Left ventricle myocardium inferior (tissue), 1 donor: ENCODE data around the gene CACNA1G. TPM values are rescaled to one million over a fixed set of nuclear protein-coding genes. Genes with fewer than 3 reads are reported as not detected.

Source experiments
- DNase-seq: peaks from one replicate; pipeline ENCODE4 v3.0.0-alpha.2; 2020
- H3K27ac ChIP-seq: fragments of 200-600 bp; replicated peaks from 2 replicates; pipeline ENCODE4 v1.8.0; 2021
- H3K27me3 ChIP-seq: fragments of 200-600 bp; 2 replicates; pipeline ENCODE4 v1.8.0; 2021; ENCODE audit warnings: low read depth
- H3K36me3 ChIP-seq: fragments of 200-600 bp; 2 replicates; pipeline ENCODE4 v1.8.0; 2021
- H3K4me1 ChIP-seq: fragments of 200-600 bp; 2 replicates; pipeline ENCODE4 v1.8.0; 2021
- H3K4me3 ChIP-seq: fragments of 200-600 bp; 2 replicates; pipeline ENCODE4 v1.8.0; 2021; ENCODE audit warnings: mild to moderate bottlenecking, moderate library complexity
- H3K9me3 ChIP-seq: fragments of 200-600 bp; replicated peaks from 2 replicates; pipeline ENCODE4 v1.8.0; 2021
- intact Hi-C: fragments of 100-400 bp; cut with micrococcal nuclease; formaldehyde crosslinking; loops from one replicate; pipeline ENCODE4 v1.11.0; 2022
- total RNA-seq: library from RNA; stranded (reverse); fragmentation: NEBNext Ultra II Directional; extraction: Animal tissue kit (Norgen Biotek cat#: 25700); gene quantifications from one replicate; pipeline ENCODE4 v1.2.1, GENCODE V29; 2021
- TF ChIP-seq, protein P1 (sequence below): fragments of 200-600 bp; IDR thresholded peaks from 2 replicates; pipeline ENCODE4 v1.8.0; 2021; ENCODE audit warnings: antibody characterized with exemption, mild to moderate bottlenecking, borderline replicate concordance
- donor health status: DM: no; HTN: yes; CAD: no; lungs with severe emphysema.

CACNA1G gene
- total RNA-seq, 1 donor from 2014 or later, result 0.58 TPM

DNA sequence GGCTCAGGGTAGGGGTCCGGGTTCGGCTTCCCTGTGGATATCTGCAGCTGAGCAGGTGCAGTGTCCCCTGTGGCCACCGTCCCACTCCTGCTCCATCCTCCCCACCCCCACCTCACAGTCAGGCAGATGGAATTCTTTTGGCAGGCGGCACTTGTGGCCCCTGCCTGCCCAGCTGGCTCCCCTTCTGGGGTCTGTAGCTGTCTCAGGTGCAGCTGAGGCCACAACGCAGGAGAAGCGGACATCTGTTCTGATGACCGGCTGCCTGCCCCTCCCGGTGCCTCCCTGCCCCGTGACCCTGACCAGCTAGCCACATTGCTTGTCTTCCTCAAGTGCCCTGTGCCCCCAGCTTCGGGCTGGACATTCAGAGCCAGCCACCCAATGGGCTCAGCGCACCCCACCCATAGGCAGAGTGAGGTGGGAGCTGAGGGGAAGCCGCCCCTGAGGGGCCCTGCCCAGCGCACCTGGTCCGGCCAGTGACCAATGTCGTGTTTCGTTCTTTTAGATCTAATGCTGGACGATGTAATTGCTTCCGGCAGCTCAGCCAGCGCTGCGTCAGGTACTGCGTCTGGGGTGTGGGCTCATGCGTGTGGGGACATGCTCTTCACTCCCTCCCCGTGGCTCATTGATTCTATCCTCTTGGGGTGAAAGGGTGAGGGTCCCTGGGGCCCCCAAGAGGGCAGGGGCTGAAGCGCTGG lies 49.0 kb downstream of the CACNA1G start:
- DNase-seq, result no peak
- H3K36me3 ChIP-seq, result no peaks in the 10 kb centered on the region
- no peak overlapping the region for H3K4me3 ChIP-seq
- no peaks in the 10 kb centered on the region for H3K9me3 ChIP-seq
- intact Hi-C loops, result no loop called here
- no peak overlapping the region for H3K27ac ChIP-seq
- TF ChIP-seq, protein P1, sequence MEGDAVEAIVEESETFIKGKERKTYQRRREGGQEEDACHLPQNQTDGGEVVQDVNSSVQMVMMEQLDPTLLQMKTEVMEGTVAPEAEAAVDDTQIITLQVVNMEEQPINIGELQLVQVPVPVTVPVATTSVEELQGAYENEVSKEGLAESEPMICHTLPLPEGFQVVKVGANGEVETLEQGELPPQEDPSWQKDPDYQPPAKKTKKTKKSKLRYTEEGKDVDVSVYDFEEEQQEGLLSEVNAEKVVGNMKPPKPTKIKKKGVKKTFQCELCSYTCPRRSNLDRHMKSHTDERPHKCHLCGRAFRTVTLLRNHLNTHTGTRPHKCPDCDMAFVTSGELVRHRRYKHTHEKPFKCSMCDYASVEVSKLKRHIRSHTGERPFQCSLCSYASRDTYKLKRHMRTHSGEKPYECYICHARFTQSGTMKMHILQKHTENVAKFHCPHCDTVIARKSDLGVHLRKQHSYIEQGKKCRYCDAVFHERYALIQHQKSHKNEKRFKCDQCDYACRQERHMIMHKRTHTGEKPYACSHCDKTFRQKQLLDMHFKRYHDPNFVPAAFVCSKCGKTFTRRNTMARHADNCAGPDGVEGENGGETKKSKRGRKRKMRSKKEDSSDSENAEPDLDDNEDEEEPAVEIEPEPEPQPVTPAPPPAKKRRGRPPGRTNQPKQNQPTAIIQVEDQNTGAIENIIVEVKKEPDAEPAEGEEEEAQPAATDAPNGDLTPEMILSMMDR, result no peak
- H3K27me3 ChIP-seq, result peaks cover 46% of the 10 kb centered on the region
- peaks cover 21% of the 10 kb centered on the region for H3K4me1 ChIP-seq

DNA sequence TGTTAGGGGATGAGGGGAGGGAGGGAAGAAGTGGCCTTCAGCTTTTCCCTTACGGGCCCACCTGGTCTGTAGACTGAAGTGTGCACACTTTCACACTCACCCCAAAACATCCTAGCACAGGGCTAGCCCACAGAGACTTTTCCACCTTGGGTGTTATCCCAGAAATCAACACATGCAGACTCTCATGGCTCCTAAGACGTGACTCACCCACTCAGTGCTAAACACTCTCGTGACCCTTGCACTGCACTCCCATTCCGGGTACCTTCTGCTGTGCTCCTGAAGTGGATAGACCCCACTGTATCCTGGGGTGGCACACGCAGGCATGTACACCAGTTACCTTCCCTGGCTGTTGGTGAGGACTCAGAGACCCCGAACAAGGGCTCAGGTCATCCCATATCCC lies 51.1 kb downstream of the CACNA1G start:
- TF ChIP-seq, protein P1, result no peak
- peaks cover 8% of the 10 kb centered on the region for H3K4me1 ChIP-seq
- intact Hi-C loops, result no loop called here

DNA sequence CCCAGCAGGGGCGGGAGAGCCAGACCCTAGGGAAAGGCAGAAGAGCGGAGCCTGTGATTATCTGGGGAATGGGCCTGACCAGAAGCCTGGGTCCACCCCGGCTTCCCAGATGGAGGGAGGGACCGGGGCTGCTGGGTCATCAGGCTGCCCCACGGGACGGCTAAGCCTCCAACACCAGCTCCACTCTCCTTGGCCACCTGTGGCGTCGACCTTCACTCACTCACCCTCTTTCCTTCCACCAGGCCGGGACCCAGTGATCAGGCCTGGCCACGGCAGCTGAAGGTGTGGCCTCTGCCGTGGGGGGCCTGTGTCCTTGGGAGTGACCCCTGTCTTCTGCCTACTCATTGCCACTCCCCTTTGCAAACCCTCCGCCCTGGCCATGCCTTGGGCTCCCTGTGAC lies 51.8 kb downstream of the CACNA1G start:
- H3K36me3 ChIP-seq, result no peaks in the 10 kb centered on the region
- H3K27ac ChIP-seq, result no peak overlapping the region
- TF ChIP-seq, protein P1, result no peak
- no peaks in the 10 kb centered on the region for H3K9me3 ChIP-seq
- H3K27me3 ChIP-seq, result peaks cover 41% of the 10 kb centered on the region
- intact Hi-C loops, result no loop called here
- no peak for DNase-seq
- no peak overlapping the region for H3K4me3 ChIP-seq
- peaks cover 8% of the 10 kb centered on the region for H3K4me1 ChIP-seq

More for the DNA sequence above, 51.1 kb downstream of the CACNA1G start:
- no peaks in the 10 kb centered on the region for H3K9me3 ChIP-seq
- no peak overlapping the region for H3K4me3 ChIP-seq
- peaks cover 41% of the 10 kb centered on the region for H3K27me3 ChIP-seq
- H3K36me3 ChIP-seq, result no peaks in the 10 kb centered on the region
- no peak for DNase-seq
- H3K27ac ChIP-seq, result no peak overlapping the region

DNA sequence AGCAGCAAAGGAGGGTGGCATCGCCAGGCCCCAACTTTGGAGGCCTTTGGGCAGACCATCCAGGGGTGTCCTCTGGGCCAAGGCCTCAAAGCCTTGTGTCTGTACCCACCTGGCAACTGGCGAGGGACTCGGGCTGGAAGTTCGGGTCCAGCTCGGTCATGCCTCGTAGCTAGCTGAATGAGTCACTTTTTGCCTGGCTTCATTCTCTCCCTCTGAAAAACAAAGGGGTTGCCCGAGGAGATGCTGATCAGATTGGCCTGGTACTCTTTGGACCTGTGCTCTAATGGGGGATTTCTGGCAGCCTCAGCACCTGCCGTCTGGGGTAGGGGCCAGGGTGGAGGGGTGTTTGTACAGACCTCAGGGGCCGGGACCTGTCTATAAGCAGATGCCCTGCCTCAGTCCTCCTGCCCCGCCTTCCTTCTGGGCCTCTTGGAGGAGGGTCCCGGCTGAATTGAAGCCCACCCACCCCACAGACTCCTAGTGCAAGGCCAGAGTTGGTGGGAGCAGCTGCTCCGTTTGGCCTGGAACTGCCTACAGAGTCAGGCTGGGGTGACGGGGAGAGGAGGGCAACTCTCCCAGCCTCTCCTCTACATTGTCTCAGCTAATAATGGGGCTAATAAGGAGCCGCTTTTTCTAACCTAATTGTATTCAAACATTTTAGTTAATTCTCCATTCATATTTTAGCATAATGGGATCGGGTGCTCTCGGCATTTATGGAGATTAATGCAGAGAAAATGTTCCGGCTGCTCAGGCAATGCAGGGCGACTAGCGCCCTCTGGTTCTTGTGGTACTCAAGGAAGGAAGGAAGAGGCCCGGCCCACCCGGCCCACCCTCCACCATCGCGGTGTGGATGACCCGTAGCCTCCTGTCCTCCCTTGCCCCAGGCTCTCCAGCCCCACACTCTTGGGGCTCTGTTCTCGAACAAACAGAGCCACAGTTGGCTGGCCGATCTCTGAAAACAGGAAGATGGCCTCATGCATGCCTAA lies 52.8 kb downstream of the CACNA1G start:
- TF ChIP-seq, protein P1, result peak; percentile 65
- Histone ChIP-seq H3K36me3 (no peaks in the 10 kb centered on the region), H3K27ac (no peak overlapping the region), H3K4me3 (no peak overlapping the region), H3K4me1 (peaks cover 8% of the 10 kb centered on the region), H3K9me3 (no peaks in the 10 kb centered on the region), H3K27me3 (peaks cover 32% of the 10 kb centered on the region)
- DNase-seq, result no peak
- intact Hi-C loops, result no loop called here

DNA sequence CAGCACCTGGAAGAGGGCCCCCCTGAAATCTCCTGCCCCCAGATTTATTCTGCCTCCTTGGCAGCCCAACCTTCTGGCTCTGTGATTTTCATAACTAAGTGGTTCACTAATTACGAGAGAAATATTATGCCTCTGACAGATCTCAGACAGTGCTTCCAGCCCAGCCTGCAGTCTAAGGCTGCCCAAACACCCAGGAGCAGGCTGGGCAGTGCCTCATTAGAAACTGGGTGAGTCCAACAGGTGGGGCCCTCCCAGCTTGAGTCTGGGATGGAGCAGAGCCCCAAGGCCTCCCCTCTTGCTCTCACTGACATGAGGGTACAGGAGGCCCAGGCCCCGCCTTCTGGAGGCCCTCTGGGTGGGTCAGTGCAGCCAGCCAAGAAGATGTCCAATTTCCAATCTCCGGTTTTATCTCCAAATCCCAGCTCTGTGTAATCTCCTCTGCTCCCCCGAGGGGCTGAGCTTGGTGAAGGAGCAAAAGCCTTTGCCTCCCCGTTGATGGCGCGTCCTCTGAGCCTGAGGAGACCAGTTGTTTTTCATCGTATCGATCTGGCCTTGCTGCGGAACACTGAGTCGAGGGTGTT lies 54.0 kb downstream of the CACNA1G start:
- no peaks in the 10 kb centered on the region for H3K9me3 ChIP-seq
- H3K36me3 ChIP-seq, result no peaks in the 10 kb centered on the region
- intact Hi-C loops, result no loop called here
- no peak for DNase-seq
- H3K4me3 ChIP-seq, result no peak overlapping the region
- H3K27me3 ChIP-seq, result peaks cover 20% of the 10 kb centered on the region
- no peak overlapping the region for H3K27ac ChIP-seq
- TF ChIP-seq, protein P1, result no peak
- H3K4me1 ChIP-seq, result peaks cover 8% of the 10 kb centered on the region
